ENCODE results near the gene GTPBP6. TPM values are rescaled to one million over a fixed set of nuclear protein-coding genes. Genes with fewer than 3 reads are reported as not detected.
A peak's percentile ranks its signal among the peaks of the same experiment; 100 is the strongest.
"Not testable (repeated sequence)": the region's sequence is repeated elsewhere in the genome, so short reads cannot be mapped to it uniquely, and the experiment has no call there.

Gene GTPBP6
- total RNA-seq, 2 donors from 2014 or later: 32.6 to 33.5 TPM

GRCh38 chrX:330726-331150 is 12.1 kb upstream of the GTPBP6 start:
- TF ChIP-seq CTCF (IDR thresholded peaks at IDR 0.05): no peak
- ATAC-seq (ENCODE audit: insufficient number of reproducible peaks, low FRiP score, low read depth) (no peak), DNase-seq (ENCODE audit: low spot score) (no peak)
- Histone ChIP-seq H3K9me3 (no peaks in the 10 kb centered on the region), H3K4me3 (no peak overlapping the region), H3K27ac (no peak overlapping the region), H3K36me3 (no peaks in the 10 kb centered on the region), H3K4me1 (ENCODE audit: control insufficient read depth in 1 of 2, low read depth in 2 of 2) (peaks cover 4 to 11% of the 10 kb centered on the region in 2 donors), H3K27me3 (replicated peaks; ENCODE audit: insufficient read depth) (no peaks in the 10 kb centered on the region)

GRCh38 chrX:330141-330725 is 11.6 kb upstream of the GTPBP6 start:
- not testable (repeated sequence) for ATAC-seq (ENCODE audit: insufficient number of reproducible peaks, low FRiP score, low read depth); H3K4me3 ChIP-seq; H3K9me3 ChIP-seq; H3K27me3 ChIP-seq (replicated peaks; ENCODE audit: insufficient read depth); DNase-seq (ENCODE audit: low spot score); H3K36me3 ChIP-seq; H3K27ac ChIP-seq
- peaks cover 4 to 11% of the 10 kb centered on the region in 2 donors for H3K4me1 ChIP-seq (ENCODE audit: control insufficient read depth in 1 of 2, low read depth in 2 of 2)

GRCh38 chrX:329291-329910 is 10.8 kb upstream of the GTPBP6 start:
- Histone ChIP-seq H3K9me3 (no peaks in the 10 kb centered on the region), H3K36me3 (no peaks in the 10 kb centered on the region), H3K27me3 (replicated peaks; ENCODE audit: insufficient read depth) (no peaks in the 10 kb centered on the region), H3K4me1 (ENCODE audit: control insufficient read depth in 1 of 2, low read depth in 2 of 2) (peaks cover 4 to 11% of the 10 kb centered on the region in 2 donors), H3K4me3 (no peak overlapping the region), H3K27ac (no peak overlapping the region)
- DNase-seq (ENCODE audit: low spot score) (no peak), ATAC-seq (ENCODE audit: insufficient number of reproducible peaks, low FRiP score, low read depth) (no peak)
- no peak for TF ChIP-seq CTCF (IDR thresholded peaks at IDR 0.05)

GRCh38 chrX:327660-328126 is 9.1 kb upstream of the GTPBP6 start:
- no peak for DNase-seq (ENCODE audit: low spot score)
- H3K9me3 ChIP-seq: no peaks in the 10 kb centered on the region
- H3K27me3 ChIP-seq (replicated peaks; ENCODE audit: insufficient read depth): no peaks in the 10 kb centered on the region
- no peak overlapping the region for H3K27ac ChIP-seq
- H3K4me1 ChIP-seq (ENCODE audit: control insufficient read depth in 1 of 2, low read depth in 2 of 2): peaks cover 4 to 11% of the 10 kb centered on the region in 2 donors
- no peak for ATAC-seq (ENCODE audit: insufficient number of reproducible peaks, low FRiP score, low read depth)
- no peak overlapping the region for H3K4me3 ChIP-seq
- TF ChIP-seq CTCF (IDR thresholded peaks at IDR 0.05): no peak
- H3K36me3 ChIP-seq: no peaks in the 10 kb centered on the region

GRCh38 chrX:324664-325063 is 6.1 kb upstream of the GTPBP6 start:
- not testable (repeated sequence) for ATAC-seq (ENCODE audit: insufficient number of reproducible peaks, low FRiP score, low read depth); DNase-seq (ENCODE audit: low spot score); H3K9me3 ChIP-seq; H3K27ac ChIP-seq; H3K36me3 ChIP-seq; H3K4me3 ChIP-seq; H3K27me3 ChIP-seq (replicated peaks; ENCODE audit: insufficient read depth)
- H3K4me1 ChIP-seq (ENCODE audit: control insufficient read depth in 1 of 2, low read depth in 2 of 2): peaks cover 12 to 13% of the 10 kb centered on the region in 2 donors

GRCh38 chrX:323721-324628 is 5.4 kb upstream of the GTPBP6 start:
- no peak overlapping the region for H3K27ac ChIP-seq
- H3K9me3 ChIP-seq: no peaks in the 10 kb centered on the region
- TF ChIP-seq CTCF (IDR thresholded peaks at IDR 0.05): no peak
- H3K27me3 ChIP-seq (replicated peaks; ENCODE audit: insufficient read depth): no peaks in the 10 kb centered on the region
- DNase-seq (ENCODE audit: low spot score) (peak; percentile 41), ATAC-seq (ENCODE audit: insufficient number of reproducible peaks, low FRiP score, low read depth) (no peak)
- H3K36me3 ChIP-seq: no peaks in the 10 kb centered on the region
- no peak overlapping the region for H3K4me3 ChIP-seq
- peaks cover 14 to 15% of the 10 kb centered on the region in 2 donors for H3K4me1 ChIP-seq (ENCODE audit: control insufficient read depth in 1 of 2, low read depth in 2 of 2)

Measured in thoracic aorta (tissue), 2 donors.